Activated CD4-positive, alpha-beta T cell treated with anti-CD3 and anti-CD28 coated beads, Interleukin-2, amount 10 ng/mL, durations not matched to agents 24 days and 14 days (primary cell): ENCODE data around the gene ISLR2. TPM values are rescaled to one million over a fixed set of nuclear protein-coding genes. Genes with fewer than 3 reads are reported as not detected.
"Not testable (repeated sequence)": the region's sequence is repeated elsewhere in the genome, so short reads cannot be mapped to it uniquely, and the experiment has no call there.

Source experiments
- DNase-seq: peaks from one replicate; pipeline ENCODE4 v3.0.0; 2022
- H3K27ac Mint-ChIP-seq: one replicate; pipeline ENCODE4 v1.8.0; 2022; ENCODE audit warnings: mild to moderate bottlenecking, mixed read lengths
- H3K27me3 Mint-ChIP-seq: one replicate; pipeline ENCODE4 v1.8.0; 2022; ENCODE audit warnings: mixed read lengths
- H3K36me3 Mint-ChIP-seq: one replicate; pipeline ENCODE4 v1.8.0; 2022; ENCODE audit warnings: low read depth, mild to moderate bottlenecking, mixed read lengths
- H3K4me1 Mint-ChIP-seq: one replicate; pipeline ENCODE4 v1.8.0; 2021; ENCODE audit warnings: mixed read lengths
- H3K4me3 Mint-ChIP-seq: one replicate; pipeline ENCODE4 v1.8.0; 2022; ENCODE audit warnings: mild to moderate bottlenecking, moderate library complexity, mixed read lengths
- H3K9me3 Mint-ChIP-seq: one replicate; pipeline ENCODE4 v1.8.0; 2021; ENCODE audit warnings: mixed read lengths
- intact Hi-C: fragments of 100-400 bp; cut with micrococcal nuclease; formaldehyde crosslinking; loops from one replicate; pipeline ENCODE4 v1.15.1; 2023
- total RNA-seq: library from RNA; stranded (reverse); gene quantifications from 2 replicates; pipeline ENCODE4 v1.2.3, GENCODE V29; 2022

The ISLR2 gene, protein sequence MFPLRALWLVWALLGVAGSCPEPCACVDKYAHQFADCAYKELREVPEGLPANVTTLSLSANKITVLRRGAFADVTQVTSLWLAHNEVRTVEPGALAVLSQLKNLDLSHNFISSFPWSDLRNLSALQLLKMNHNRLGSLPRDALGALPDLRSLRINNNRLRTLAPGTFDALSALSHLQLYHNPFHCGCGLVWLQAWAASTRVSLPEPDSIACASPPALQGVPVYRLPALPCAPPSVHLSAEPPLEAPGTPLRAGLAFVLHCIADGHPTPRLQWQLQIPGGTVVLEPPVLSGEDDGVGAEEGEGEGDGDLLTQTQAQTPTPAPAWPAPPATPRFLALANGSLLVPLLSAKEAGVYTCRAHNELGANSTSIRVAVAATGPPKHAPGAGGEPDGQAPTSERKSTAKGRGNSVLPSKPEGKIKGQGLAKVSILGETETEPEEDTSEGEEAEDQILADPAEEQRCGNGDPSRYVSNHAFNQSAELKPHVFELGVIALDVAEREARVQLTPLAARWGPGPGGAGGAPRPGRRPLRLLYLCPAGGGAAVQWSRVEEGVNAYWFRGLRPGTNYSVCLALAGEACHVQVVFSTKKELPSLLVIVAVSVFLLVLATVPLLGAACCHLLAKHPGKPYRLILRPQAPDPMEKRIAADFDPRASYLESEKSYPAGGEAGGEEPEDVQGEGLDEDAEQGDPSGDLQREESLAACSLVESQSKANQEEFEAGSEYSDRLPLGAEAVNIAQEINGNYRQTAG
- total RNA-seq, result not detected in 2 replicates

DNA sequence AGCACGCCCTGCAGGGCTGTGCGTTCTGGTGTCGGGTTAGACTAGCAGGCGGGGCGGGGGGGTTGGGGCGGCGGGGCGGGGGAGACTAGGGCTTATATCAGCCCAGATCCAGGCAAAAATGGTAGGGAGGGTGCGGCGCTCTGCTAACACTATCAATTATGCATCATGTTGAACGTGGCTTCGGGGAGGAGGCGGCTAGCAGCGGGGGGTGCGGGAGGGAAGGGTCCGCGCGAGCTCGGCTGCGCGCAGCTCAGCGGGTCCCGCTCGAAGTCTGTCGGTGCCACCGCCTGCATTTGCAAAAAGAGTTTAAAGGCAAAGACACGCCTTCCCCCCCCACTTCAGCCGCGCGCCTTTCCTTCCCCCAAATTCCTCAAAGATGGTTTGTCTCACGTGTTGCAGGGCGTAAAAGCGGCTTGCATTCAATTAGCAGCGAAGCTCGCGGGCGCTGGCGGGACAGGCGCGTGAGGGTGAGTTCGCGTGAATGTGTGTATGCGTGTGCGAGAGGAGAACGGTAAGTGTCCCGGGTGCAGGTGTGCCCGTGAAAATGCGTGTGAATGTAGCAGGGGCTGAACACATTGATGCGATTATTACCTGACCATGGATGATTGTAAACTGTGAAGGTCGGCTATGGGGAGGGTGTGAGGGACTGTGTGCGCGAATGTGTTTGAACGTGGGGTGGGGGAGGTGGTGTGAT lies at the start of gene ISLR2:
TSS of gene ISLR2 (plus strand) at position 432 of the 694 bp plus-strand sequence. CDS start 2,169 bp downstream, outside the sequence.
- Mint-ChIP-seq H3K9me3 (peaks cover 4% of the 10 kb centered on the region), H3K4me3 (no peak within 1 kb of the TSS), H3K27me3 (peaks cover 78% of the 10 kb centered on the region), H3K27ac (peak within 1 kb of the TSS; percentile 65), H3K4me1 (peaks cover 16% of the 10 kb centered on the region), H3K36me3 (peaks cover 7% of the 10 kb centered on the region)
- DNase-seq, result no peak
- intact Hi-C loops, result no loop called here

DNA sequence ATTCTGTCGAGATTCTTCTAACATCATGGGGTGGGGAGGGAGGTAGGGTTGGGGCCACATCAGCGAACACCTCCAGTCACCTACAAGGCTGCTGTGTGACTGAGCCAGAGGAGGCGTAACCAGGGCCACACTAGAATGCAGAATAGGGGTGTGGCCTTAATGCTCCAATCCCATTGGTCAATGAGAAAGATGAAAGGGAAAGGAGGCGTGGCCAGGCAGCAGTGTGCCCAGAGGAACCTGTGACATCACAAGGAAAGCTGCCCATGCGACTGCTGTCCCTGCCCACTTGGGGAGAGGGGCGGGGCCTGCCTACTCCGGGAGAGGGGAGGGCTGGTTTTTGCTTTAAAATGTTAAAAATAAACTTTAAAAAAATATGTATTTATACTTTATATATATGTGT lies 47.9 kb upstream of the ISLR2 start, which contains the start of gene GOLGA6A:
TSS of gene GOLGA6A (minus strand) at position 101 of the 400 bp plus-strand sequence. CDS start at position 60, 41 bp downstream.
- H3K27ac Mint-ChIP-seq, H3K9me3 Mint-ChIP-seq, H3K4me3 Mint-ChIP-seq, intact Hi-C loops, H3K36me3 Mint-ChIP-seq, H3K27me3 Mint-ChIP-seq, DNase-seq, H3K4me1 Mint-ChIP-seq: not testable (repeated sequence)

DNA sequence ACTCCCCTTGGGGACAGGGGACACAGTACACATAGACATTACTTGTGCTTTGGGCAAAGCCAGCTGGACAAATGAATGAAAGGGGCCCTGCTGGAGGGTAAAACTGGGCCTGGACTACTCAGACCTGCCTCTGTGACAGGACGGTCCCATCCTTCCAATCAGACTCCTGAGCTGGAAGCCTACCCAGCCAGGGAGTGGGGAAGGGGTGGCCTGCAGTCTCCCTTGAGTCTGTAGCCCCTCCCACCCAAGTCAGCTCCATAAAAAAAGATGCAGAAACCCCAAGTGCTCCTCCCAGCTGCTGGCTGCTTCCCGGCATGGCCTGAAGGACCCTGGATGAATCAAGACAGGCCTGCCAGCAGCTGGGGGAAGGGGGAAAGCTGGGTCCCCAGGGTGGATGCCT lies 35.8 kb upstream of the ISLR2 start:
- H3K9me3 Mint-ChIP-seq, H3K27me3 Mint-ChIP-seq, intact Hi-C loops, H3K27ac Mint-ChIP-seq, H3K4me3 Mint-ChIP-seq, H3K36me3 Mint-ChIP-seq, H3K4me1 Mint-ChIP-seq, DNase-seq: not testable (repeated sequence)

DNA sequence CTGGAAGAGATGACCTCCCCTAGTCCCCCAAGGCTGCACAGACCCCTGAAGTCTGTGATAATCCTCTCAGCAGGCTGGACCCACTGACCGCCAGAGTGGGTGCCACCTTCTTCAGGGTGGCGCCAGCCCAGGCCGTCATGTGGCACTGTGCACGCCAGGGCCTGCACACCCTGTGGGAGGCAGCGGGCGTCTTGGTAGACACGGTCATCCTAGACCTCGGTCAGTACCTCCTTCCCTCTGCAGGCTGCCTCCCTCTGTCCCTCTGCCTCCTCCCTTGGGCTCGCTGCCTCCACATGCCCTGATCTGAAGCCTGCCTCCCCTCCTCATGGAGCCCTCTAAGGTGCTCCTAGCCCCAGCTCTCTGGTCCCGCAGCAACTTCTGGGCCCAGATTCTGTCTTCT lies 34.8 kb upstream of the ISLR2 start:
- DNase-seq, H3K4me1 Mint-ChIP-seq, H3K4me3 Mint-ChIP-seq, H3K9me3 Mint-ChIP-seq, H3K36me3 Mint-ChIP-seq, H3K27me3 Mint-ChIP-seq, H3K27ac Mint-ChIP-seq, intact Hi-C loops: not testable (repeated sequence)

DNA sequence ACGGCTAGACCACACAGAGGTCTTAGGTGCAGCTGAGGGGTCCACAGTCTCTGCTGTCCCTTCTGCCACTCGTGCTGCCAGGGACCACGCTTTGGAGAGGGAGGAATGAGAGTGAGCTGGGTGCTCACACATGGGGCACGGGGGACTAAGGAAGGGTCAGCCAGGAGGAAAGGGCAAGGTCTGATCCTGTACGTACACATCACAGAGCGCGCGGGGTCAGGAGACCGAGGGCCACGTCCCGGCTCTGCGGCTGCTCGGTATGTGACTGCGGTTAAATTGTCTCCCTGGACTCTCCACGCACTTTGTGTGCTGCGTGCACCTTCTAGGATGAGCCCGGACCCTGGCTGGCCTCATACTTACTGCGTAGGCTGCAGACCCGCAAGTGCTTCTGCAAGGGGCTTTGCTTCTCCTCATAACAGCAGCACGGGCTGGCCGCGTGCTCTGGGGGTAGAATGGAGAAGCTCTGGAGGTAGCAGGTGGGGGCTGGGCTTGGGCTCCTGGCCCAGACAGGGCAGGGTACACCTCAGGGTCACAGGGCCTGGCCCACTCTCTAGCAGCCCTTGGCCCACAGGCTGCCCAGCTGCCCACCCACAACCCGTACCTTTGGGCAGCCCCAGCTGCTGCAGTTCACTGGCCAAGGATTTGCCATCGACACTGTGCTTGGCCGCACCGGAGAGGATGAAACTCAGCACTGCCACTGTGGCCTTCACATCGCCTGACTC lies 33.5 kb upstream of the ISLR2 start:
- H3K4me1 Mint-ChIP-seq, H3K36me3 Mint-ChIP-seq, intact Hi-C loops, H3K9me3 Mint-ChIP-seq, DNase-seq, H3K27me3 Mint-ChIP-seq, H3K27ac Mint-ChIP-seq, H3K4me3 Mint-ChIP-seq: not testable (repeated sequence)

DNA sequence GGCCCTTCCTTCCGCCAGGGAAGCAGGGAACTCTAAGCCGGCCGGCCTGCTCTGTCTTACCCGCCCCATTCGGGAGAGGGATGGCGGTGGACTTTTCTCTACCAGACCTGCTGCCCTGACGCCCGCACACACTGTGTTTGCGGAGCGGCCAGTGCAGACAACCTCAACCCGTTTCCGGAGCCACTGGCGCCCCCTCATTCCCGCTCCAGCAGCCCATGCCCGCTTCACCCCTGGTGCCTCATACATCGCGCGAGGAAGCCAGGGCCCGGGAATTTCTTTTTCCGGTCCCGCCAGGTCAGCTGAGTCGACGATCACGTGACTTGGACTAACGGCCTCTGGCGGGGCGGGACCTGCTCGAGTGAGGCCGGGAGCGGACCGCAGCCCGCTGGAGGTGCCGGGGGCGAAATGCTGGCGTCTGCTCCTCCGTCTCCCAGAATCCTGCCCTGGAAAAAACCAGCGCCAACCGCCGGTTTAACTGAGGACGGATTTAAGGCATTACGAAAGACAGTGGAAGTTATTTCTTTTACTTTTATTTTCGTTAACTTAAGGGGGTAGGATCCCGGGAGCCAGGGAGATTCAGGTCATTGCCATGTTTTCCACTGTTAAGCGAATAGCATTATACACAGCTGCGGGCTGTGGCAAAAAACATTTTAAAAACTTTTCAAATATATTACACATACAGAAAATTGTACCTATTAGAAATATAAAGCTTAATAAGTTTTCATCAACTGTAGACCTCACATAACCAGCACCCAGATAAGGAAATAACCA lies 30.2 kb upstream of the ISLR2 start:
- H3K27me3 Mint-ChIP-seq, H3K36me3 Mint-ChIP-seq, intact Hi-C loops, H3K4me1 Mint-ChIP-seq, H3K9me3 Mint-ChIP-seq: not testable (repeated sequence)
- H3K27ac Mint-ChIP-seq, result peak overlapping the region; percentile 91
- peak; percentile 95 for DNase-seq
- peak overlapping the region; percentile 88 for H3K4me3 Mint-ChIP-seq

DNA sequence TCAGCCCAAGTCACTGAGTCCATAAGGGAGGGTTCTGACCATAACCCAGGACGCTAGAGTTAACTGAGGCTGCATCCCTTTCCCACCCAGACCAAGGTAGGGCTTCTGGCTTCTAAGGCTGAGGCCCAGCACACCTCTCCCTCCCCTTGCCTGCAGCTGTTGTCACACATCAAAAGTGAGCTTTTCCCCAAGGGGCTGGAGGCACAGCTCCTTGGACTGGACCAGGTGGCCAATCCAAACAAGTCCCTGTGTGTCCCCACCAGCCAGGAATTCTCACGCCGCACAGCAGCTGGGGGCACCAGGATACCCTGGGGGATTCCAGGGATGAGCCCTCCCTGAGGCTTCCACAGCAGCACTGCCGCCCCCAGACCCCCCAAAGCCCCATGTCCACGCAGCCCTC lies 22.3 kb upstream of the ISLR2 start:
- no peaks in the 10 kb centered on the region for H3K4me1 Mint-ChIP-seq
- H3K9me3 Mint-ChIP-seq, result no peaks in the 10 kb centered on the region
- no peak overlapping the region for H3K27ac Mint-ChIP-seq
- no peak overlapping the region for H3K4me3 Mint-ChIP-seq
- H3K36me3 Mint-ChIP-seq, result no peaks in the 10 kb centered on the region
- no peaks in the 10 kb centered on the region for H3K27me3 Mint-ChIP-seq
- intact Hi-C loops, result no loop called here
- no peak for DNase-seq

DNA sequence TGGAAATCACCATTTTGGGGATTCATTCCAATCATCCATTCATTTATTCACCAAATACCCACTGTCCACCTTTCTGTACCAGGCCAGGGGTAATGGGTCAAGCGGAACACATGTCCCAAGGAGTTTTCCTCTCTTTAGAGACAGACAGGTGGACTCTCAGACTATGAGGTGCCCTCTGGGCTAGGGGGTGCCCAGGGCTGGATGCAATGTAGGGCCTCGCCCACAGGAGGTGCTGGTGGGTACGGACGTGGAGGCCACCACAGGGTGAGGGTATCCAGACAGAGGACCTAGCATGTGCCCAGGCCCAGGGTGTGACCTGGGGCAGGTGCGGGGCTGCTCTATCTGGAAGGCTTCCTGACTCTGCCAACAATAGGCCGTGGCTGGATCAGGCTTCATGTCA lies 21.8 kb upstream of the ISLR2 start:
- H3K9me3 Mint-ChIP-seq, H3K27ac Mint-ChIP-seq, H3K36me3 Mint-ChIP-seq, H3K27me3 Mint-ChIP-seq, intact Hi-C loops, DNase-seq, H3K4me3 Mint-ChIP-seq, H3K4me1 Mint-ChIP-seq: not testable (repeated sequence)

DNA sequence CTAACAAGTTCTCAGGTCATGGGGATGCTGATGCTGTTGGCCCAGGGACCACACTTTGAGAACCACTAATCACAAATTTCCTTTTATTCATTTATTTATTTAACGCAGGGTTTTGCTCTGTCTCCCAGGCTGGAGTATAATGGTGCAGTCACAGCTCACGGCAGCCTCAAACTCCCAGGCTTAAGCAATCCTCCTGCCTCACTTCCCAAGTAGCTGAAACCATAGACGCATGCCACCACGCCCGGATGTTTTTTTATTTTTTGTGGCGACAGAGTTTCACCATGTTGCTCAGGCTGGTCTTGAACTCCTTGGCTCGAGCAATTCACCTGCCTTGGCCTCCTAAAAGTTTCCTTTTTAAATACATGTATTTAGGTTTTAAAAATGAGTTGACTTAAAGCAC lies 20.7 kb upstream of the ISLR2 start:
- no peak overlapping the region for H3K4me3 Mint-ChIP-seq
- H3K27ac Mint-ChIP-seq, result no peak overlapping the region
- H3K9me3 Mint-ChIP-seq, result no peaks in the 10 kb centered on the region
- peaks cover 5% of the 10 kb centered on the region for H3K27me3 Mint-ChIP-seq
- intact Hi-C loops, result no loop called here
- no peaks in the 10 kb centered on the region for H3K4me1 Mint-ChIP-seq
- no peak for DNase-seq
- H3K36me3 Mint-ChIP-seq, result no peaks in the 10 kb centered on the region

DNA sequence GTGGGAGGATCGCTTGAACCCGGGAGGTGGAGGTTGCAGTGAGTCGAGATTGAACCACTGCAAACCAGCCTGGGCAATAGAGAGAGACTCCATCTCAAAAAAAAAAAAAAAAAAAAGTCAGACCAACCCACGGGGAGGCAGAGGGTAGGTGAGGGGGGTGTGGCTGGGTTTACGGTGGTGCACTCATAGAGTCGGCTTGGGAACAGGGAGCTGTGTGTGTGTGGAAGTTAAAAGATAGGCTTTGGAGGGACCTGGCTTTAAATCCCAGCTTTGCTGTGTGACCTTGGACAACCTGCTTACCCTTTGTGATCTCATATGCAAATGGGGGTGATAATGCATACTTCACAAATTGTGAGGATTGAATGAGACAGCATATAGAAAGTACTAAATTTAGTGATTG lies 10.0 kb upstream of the ISLR2 start:
- intact Hi-C loops, result no loop called here
- no peak for DNase-seq
- H3K27me3 Mint-ChIP-seq, result peaks cover 24% of the 10 kb centered on the region
- H3K9me3 Mint-ChIP-seq, result no peaks in the 10 kb centered on the region
- H3K4me1 Mint-ChIP-seq, result no peaks in the 10 kb centered on the region
- no peak overlapping the region for H3K4me3 Mint-ChIP-seq
- H3K27ac Mint-ChIP-seq, result no peak overlapping the region
- H3K36me3 Mint-ChIP-seq, result no peaks in the 10 kb centered on the region

DNA sequence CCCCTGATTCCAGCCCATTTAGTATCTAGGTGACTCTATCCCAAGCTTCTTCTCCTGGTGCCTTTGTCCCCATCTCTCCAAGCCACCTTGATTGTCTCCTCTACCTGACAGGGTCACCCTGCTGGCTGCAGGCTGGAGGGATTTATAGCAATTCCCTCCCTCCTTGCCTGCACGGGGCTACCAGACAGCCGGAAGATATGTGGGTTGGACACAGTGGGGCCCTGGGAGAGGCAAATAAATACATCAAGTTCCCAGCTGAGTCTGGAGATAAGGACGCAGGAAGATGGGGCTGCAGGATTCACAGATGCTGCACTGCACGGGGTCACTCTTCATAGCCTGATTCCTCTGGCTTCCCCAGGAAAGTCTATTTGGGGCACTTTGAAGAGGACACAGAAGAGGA lies 9.3 kb upstream of the ISLR2 start:
- H3K27ac Mint-ChIP-seq, result no peak overlapping the region
- no peaks in the 10 kb centered on the region for H3K36me3 Mint-ChIP-seq
- DNase-seq, result no peak
- no peaks in the 10 kb centered on the region for H3K9me3 Mint-ChIP-seq
- H3K4me3 Mint-ChIP-seq, result no peak overlapping the region
- intact Hi-C loops, result no loop called here
- H3K27me3 Mint-ChIP-seq, result peaks cover 24% of the 10 kb centered on the region
- no peaks in the 10 kb centered on the region for H3K4me1 Mint-ChIP-seq

DNA sequence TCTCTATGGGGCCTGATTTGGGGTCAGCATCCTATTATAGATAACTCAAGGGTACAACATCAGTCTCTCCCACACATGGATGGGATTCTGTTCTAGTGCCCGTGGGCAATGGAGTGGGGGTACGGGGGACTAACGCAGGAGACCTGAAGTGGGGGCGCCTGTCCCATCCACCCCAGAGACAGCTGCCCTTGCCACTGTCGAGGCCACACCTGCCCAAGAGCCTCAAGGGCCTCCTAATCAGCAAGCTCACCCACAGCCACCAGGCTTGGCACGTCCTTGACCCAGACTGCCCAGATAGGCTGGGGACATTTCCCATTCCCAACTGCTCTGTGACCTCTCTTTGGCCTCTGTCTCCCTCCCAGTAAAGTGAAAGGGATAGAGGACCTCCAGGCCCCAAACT lies 8.5 kb upstream of the ISLR2 start:
- Mint-ChIP-seq H3K27ac (no peak overlapping the region), H3K9me3 (no peaks in the 10 kb centered on the region), H3K4me3 (no peak overlapping the region), H3K27me3 (peaks cover 28% of the 10 kb centered on the region), H3K36me3 (no peaks in the 10 kb centered on the region), H3K4me1 (no peaks in the 10 kb centered on the region)
- DNase-seq, result no peak
- intact Hi-C loops, result no loop called here
